ENCODE measurements around the gene ADCK1.
"Not testable (repeated sequence)": the region's sequence is repeated elsewhere in the genome, so short reads cannot be mapped to it uniquely, and the experiment has no call there.

- TF ChIP-seq CTCF, POLR2A (IDR thresholded peaks at IDR 0.05): not testable (repeated sequence)
Measured at GRCh38 chr14:77773966-77774365, 25.9 kb upstream of the ADCK1 start.
